Central memory CD4-positive, alpha-beta T cell (primary cell): Measurements from ENCODE around the gene RPS6KA2.
"Not testable (repeated sequence)": the region's sequence is repeated elsewhere in the genome, so short reads cannot be mapped to it uniquely, and the experiment has no call there.

Experiments
- DNase-seq: peaks from one replicate; pipeline ENCODE4 v3.0.0; 2022

Gene RPS6KA2

DNA sequence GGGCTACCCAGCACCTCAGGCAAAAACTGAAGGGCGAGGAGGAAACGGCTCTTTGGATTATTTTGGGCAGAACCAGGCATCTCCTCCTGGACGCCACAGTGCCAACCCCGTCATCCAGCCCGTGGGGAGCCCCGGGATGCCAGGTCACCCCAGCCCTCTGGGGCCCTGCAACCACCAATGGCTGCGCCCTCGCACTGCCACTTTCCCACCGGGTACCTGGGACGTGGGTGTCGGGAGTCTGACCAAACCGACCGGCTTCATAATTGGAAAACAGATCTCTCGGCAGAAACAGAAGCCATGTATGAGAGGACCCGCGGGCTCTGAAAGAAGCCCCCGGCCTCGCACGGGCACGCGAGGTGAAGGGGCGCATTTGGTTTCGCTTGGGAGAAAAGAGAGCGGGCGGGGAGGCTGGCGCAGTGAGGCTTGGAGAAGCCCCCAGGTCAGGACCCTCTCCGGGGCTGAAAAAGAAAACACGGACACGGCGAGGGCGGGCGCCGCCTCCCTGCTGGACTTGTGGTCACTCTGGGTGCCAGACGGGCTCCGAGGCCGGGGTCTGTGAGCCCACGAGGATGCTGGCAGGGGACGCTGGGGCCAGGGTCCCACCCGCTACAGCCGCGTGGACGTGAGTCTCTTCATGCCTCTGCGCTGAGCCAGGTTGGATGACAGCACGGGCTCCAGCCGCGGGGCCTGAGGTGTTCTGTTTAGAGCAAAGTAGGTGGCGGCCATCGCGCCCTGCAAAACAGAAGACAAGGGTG lies 214.7 kb downstream of the RPS6KA2 start:
- DNase-seq: no peak

DNA sequence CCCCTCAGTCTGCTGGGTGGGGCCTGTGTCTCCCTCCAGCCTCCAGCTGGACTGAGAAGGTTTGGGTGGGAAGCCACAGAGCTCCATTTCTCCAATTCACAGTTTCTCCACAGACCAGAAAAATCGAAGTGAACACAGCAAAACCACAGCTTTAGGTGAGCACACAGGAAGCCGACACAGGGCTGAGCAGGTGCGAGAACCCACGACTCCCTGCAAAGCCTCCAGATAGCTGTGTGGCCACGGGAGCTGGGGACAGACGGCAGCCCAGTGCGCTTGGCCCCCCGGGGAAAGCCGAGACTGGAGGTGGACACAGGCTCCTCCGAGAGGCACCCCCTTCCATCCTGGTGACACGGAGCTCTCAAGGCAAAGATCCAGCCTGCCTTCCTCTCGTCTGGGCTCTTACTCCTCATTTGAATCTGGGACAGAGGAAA lies 215.3 kb downstream of the RPS6KA2 start:
- peak; percentile 45 for DNase-seq

DNA sequence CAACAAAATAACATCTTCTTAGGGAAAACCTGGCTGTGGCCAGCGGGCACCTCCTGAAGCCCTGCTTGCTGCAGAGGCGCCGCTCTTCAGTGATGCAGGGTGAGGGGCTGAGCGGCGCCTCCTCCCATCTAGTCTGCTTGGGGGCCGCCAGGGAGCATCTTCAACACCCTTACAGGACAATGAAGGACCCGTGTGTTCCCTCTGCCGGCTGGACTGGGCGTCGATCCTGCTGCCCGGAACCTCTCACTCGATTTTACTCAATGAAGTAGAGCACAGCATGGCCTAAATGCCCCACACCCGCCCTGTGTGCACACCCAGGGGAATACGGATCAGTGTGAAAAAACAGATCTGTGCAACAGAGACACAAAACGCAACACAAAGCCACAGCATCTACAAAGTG lies 215.8 kb downstream of the RPS6KA2 start:
- no peak for DNase-seq

DNA sequence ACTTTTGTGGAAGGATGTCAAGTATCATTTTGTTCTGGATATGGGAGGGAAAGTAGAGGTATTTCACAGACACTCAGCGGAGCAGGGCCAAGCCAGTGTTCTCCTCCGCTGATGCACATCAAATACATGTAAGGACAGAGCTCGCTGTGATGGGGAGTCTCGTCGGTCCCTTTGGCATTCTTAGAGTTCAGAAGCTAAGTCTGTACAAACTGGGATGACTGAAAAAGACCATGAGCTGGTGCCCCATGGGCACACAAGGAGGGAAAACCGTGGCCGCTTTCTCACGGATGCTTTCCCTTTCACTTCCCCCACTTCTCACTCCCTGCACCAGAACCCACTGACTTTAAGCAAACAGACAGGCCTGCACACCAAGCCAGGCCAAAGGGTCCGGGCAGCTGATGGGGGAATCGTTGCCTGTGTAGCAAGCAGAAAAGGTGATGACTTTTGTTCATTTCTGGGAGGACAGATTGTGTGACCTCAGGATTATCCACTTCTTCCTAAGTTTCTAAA lies 216.6 kb downstream of the RPS6KA2 start:
- no peak for DNase-seq

DNA sequence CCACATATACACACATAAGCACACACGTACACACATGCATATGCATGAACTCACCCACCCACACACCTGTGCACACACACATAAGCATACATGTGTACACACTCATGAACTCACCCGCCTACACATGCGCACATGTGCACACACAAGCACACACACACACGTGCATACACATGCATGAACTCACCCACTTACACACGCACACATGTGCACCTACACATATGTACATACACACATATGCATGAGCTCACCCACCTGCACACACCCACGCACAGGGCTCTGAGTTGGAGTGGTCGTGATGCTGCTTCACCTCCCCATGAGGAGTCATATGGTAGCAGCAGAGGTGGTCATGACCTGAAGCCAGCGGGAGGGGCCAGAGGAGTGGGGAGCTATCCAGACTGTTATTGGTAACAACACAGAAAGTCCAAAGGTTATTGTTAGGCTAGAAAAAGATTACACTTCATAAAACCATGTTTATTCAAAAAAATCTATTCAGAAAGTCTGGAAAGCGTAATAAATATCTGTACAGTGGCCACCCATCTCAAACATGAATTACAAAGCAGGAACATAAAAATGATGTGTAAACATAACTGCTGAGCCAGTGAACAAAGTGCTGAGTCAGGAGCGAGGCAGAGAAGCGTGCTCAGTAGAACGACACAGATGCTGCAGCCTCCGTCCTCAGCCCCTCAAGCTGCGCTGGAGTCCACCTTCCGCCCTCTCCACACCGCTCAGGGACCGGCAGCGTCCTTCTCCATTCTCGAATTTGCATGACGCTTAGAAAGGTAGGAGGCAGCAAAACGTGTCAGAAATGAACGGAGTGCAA lies 217.9 kb downstream of the RPS6KA2 start:
- DNase-seq: no peak

DNA sequence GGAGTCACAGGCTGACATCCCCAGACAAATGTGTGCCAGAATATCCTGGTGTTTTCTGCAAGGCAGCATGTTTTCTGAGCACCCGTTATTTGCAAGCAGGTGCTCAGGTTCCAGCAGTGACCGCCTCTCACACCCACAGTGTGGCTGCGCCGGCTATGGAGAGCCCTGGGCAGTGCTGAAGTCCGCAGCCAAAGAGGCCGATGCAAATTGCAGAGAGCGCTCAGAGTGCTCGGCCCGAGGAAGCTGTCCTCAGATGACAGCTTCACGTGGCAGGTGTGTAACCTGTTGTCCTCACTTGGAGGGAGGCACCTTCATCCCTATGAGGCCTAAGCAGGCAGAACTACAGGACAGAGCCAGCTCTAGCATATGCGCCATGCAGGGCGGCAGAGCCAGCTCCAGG lies 220.9 kb downstream of the RPS6KA2 start:
- no peak for DNase-seq

DNA sequence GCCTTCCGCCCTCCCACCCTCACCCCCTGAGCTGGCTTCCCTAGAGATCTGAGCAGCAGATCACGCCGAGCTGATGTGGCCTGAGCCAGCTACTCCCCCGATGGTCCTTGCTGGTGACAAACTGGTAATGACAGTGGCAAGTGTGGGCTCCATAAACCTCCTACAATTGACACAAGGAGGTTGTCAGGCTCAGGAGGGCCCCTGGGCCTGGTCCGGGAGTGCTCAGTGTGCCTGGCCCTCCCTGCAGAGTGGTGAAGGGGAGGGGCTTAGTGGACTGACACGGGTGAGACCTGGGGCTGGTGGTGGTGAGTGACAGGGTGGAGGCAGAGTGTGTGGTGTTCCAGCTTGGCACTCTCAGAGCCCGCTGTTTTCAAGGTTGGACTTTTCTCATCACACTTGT lies 221.7 kb downstream of the RPS6KA2 start:
- no peak for DNase-seq

DNA sequence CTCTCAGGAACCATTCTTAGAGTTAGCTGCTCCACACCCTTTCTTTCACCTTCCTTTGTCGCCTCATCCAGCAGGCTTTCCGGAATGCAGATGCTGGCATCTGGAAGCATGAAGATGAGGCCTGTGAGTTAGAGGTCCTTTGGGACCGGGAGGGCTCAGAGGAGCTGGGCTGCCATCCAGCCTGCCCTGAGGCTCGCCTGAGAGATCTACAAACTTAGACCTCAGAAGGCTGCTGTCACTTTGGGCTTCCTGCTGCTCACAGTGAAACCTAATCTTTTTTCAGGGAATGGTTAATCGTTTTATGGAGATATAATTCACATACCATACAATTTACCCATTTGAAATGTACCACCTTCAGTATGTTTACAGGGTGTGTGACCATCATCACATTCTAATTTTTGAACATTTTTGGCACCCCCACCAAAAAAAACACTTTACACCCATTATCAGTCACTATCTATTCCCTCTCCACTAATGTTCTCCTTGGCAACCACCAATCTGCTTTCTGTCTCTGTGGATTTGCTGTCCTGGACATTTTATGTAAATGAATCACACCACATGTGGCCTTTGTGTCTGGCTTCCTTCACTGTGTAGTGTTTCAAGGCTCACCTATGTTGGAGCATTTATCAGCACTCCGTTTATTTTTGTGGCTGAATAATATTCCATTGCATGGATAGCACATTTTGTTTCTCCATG lies 224.3 kb downstream of the RPS6KA2 start:
- DNase-seq: no peak

DNA sequence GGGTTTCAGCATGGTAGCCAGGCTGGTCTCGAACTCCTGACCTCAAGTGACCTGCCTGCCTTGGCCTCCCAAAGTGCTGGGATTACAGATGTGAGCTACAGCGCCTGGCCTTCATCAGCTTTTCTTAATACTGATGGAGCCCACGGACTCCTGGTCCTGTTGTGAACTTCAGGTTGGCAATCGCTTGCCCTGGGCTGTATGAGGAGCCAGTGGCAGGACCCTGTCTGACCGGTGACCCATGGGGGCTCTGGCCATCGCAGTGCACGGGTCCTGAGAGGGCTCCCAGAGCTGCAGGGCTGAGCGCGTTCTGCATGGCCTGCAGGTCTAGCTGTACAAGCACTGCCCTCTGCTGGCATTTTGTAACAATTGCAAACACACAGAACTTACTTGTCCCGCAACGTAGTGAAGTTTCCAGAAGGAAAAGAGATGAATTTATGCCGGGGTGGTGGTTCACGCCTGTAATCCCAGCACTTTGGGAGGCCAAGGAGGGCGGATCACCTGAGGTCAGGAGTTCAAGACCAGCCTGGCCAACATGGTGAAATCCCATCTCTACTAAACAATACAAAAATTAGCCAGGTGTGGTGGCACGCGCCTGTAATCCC lies 226.3 kb downstream of the RPS6KA2 start:
- DNase-seq: peak; percentile 57

DNA sequence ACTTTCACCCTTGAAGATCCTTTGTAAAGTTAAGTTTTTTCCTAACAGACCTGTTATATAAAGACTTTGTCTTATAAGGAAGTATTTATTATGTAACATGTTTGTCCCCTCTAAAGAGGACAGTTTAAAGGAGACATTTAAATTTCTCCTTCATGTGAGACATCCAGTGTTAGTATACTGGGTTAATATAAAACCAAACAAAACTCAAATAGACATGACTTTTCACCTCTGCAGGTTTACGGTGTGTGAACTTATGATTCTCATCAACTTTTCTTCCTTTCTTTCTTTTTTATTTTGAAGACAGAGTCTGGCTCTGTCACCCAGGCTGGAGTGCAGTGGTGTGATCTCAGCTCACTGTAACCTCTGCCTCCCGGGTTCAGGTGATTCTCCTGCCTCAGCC lies 226.9 kb downstream of the RPS6KA2 start:
- DNase-seq: no peak

DNA sequence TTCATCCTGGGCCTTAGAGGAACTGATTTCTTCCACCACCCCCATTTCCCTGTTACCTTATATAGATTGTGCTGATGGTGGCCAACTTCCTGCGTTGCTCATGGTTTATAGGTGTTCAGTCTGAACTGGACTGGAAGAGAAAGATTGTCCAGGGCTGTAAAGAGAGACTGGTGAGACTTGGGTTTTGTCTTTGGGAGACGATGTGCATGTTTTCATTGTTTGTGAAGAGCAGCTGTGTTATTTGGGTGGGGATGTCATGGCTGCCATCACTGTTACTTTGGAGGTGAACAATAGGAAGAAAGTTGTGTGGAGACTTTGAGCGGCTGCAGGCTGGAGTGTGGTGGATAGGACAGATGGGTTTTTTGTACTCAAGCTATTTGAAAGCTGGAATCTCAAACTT lies 228.7 kb downstream of the RPS6KA2 start:
- DNase-seq: no peak

DNA sequence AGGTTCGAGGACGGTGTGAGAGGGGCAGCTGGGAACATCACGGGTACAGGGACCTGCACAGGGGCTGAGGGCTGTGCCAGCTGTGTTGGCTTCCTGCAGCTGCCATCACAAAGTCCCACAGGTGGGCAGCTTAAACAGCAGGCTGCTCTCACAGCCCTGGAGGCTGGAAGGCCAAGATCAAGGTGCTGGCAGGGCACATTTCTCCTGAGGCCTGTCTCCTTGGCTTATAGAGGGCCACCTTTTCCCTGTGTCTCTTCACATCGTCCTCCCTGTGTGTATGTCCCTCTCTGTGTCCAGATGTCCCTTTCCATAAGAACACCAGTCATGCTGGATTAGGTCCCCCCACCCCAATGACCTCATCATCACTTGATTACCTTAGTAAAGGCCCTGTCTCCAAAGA lies 229.2 kb downstream of the RPS6KA2 start:
- no peak for DNase-seq

DNA sequence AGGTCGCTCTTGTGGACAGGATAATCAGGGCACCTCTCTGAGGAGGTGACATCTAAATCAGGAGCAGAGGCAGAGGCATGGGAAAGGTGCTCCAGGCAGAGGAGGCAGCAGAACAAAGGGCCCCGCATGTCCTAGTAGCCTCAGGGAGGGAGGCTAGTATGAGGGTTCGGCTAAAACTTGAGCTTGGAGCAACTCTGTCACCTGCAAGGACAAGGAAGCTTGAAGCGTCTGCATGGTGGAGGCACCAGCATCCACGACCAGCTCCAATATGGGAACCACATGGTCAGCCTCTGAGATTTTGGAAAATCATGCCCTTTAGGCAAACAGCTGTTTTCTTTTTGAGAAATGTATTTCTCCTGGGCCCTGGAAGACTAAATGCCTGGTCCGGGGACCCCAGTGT lies 231.3 kb downstream of the RPS6KA2 start:
- DNase-seq: no peak

DNA sequence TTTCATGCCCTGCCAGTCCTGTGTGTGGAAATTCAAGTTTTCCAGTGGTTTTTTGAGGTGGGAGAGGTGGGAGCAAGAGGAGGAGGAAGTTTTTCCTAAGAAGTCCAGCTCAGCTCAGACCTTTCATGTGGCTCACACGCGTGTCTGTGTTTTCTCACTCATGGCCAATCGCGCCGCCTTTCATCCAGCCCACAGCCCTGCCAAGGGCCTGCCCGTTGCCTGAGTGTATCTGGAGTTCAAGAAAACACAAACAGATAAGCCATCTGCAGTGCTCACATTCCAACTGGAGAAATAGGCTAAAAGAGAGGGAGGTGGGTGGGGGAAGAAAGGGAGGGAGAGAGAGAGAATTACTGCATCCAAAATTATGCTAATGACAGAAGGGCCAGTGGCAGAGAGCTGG lies 231.7 kb downstream of the RPS6KA2 start:
- DNase-seq: no peak

DNA sequence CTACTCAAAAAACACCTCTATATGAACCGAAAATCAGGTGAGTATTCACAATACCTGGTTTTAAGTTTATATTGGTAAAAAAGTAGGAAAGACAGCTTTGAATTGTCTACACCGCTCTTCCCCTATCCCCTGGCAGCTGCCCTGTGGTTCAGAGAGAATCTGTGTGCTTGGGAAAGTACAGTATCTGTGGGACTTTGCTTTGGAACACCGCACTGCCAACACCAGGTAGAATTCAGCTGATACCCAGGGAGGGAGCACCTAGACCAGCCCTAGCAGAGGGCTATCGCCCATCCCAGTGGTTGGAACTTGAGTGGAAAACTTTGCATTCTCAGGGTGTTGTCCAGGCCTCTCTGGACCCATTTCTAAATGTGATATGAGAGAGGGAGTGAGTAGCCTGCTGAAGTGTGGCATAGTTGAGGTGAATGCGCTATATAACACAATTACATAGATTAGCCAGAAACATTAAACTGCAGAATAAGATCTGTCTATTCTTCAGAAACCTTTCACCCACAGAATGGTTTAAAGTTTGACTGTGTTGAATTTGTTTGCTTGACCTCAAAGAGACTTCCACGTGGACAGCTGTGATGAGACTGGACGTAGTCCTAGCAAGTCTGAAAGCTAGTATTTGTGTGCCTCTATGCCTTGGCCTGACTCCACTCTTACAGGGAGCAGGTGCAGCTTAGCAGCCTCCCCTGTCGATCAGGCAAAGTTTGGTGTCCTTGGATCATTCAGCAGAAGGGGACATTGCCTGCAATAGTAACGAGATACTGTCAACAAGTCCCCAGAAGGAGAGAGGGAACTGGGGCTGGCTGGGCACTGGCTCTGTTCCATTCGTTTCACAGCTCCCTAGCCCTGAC lies 232.8 kb downstream of the RPS6KA2 start:
- no peak for DNase-seq

DNA sequence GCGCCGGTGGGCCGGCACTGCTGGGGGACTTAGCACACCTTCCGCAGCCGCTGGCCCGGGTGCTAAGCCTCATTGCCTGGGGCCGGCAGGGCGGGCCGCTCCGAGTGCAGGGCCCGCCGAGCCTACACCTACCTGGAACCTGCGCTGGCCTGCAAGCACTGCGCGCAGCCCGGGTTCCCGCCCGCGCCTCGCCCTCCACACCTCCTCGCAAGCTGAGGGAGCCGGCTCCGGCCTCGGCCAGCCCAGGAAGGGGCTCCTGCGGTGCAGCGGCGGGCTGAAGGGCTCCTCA lies 233.6 kb downstream of the RPS6KA2 start:
- DNase-seq: no peak

DNA sequence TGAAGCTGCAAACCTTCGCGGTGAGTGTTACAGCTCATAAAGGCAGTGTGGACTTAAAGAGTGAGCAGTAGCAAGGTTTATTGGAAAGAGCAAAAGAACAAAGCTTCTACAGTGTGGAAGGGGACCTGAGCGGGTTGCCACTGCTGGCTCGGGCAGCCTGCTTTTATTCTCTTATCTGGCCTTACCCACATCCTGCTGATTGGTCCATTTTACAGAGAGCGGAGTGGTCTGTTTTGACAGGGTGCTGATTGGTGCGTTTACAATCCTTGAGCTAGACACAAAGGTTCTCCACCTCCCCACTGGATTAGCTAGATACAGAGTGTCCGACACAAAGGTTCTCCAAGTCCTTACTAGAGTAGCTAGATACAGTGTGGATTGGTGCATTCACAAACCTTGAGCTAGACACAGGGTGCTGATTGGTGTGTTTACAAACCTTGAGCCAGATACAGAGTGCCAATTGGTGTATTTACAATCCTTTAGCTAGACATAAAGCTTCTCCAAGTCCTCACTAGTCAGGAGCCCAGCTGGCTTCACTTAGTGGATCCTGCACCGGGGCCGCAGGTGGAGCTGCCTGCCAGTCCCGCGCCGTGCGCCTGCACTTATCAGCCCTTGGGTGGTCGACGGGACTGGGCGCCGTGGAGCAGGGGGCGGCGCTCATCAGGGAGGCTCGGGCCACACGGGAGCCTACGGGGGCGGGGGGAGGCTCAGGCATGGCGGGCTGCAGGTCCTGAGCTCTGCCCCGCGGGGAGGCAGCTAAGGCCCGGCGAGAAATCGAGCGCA lies 234.1 kb downstream of the RPS6KA2 start:
- DNase-seq: not testable (repeated sequence)

DNA sequence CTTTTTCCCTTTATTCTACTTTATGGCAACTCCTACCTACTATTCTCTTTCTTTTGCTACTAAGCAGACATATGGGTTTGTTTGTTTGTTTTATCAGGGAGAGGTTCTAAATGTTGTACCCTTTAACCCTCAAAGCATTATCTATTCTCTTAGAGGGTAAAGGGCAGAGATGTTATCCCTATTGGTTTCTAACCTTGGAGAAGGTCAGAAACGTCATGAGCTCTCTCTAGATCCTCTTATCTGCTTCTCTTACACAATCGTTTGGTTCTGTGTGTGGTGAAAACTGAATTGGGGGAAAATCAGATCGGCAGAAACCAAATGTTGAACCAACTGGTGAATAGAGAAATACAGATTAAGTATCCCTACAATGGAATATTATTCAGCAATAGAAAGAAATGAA lies 237.9 kb downstream of the RPS6KA2 start:
- no peak for DNase-seq

DNA sequence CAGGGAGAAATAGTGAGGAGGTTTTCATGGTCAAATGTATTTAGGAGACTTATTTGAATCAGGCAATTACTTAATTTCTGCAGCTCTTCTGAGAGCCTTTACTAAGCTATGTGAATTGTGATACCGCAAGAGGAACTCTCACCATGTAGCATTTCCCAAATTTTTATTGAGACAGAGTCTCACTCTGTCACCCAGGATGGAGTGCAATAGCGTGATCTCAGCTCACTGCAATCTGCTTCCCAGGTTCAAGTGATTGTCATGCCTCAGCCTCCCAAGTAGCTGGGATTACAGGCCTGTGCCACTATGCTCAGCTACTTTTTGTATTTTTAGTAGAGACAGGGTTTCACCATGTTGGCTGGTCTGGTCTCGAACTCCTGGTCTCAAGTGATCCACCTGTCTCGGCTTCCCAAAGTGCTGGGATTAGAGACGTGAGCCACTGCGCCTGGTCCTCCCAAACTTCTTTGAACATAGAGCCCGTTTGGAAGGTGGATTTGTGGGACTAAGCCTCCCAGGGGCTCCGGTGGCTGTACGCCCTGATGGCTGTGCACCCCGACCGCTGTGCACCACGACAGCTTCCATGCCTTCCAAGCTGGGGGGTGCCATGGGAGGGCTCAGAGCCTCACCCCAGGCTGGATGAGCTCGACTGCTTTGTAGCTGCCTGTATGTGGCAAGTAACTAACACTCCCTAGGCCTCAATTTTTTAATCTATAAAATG lies 238.6 kb downstream of the RPS6KA2 start:
- no peak for DNase-seq

DNA sequence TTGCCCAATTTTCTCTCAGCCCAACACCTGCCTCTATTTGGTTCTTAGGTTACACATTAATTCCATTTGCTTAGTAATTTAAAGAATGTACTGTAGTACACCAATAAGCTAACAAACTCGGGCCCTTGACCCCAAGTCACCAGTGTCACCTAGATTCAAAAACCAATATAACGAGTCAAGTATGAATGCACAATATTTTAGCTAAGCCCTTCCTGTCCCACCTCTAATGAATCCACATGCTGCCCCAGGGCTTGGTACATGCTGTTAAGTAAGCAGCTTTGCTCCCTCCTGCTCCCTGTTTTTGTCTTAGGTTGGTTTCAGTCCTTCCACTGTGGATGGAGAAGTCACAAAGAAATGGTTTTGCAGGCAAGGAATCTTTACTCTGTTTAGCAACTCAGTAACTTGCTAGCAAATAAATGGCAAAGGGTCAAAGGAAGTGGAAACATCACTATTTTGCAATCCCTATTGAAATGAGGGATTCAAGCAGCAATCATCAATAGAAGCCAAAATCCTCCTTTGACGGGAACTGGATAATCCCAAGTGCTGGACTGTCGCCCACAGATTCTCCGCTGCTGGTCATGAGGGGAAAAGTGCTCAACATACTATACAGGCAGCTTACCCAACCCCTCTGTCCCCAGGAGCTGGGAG lies 239.3 kb downstream of the RPS6KA2 start:
- DNase-seq: no peak
